Activated naive CD8-positive, alpha-beta T cell treated with anti-CD3 and anti-CD28 coated beads, Interleukin-2, amount 10 ng/mL, durations not matched to agents 7 days and 5 days (primary cell): ENCODE measurements around the gene PRCD. TPM values are rescaled to one million over a fixed set of nuclear protein-coding genes. Genes with fewer than 3 reads are reported as not detected.

Experiments used
- ATAC-seq: fragments of 150-1000 bp; cut with Tn5 transposase; one replicate; pipeline ENCODE4 v1.10.0; 2021; ENCODE audit warnings: low read depth, moderate library complexity
- POLR2A ChIA-PET: fragments of 350-600 bp; sonication (Branson Sonifier 250); formaldehyde crosslinking; loops from one replicate; lab custom pipeline; 2021; ENCODE audit warnings: antibody characterized with exemption; lab: Charles Lee
- DNase-seq: peaks from one replicate; pipeline ENCODE4 v3.0.0; 2021
- H3K27ac Mint-ChIP-seq: one replicate; pipeline ENCODE4 v1.8.0; 2022; ENCODE audit warnings: mild to moderate bottlenecking, mixed read lengths
- H3K27me3 Mint-ChIP-seq: one replicate; pipeline ENCODE4 v1.8.0; 2022; ENCODE audit warnings: mild to moderate bottlenecking, moderate library complexity, mixed read lengths
- H3K36me3 Mint-ChIP-seq: one replicate; pipeline ENCODE4 v1.8.0; 2021; ENCODE audit warnings: mild to moderate bottlenecking, mixed read lengths
- H3K4me1 Mint-ChIP-seq: one replicate; pipeline ENCODE4 v1.8.0; 2021; ENCODE audit warnings: mixed read lengths
- H3K4me3 Mint-ChIP-seq: one replicate; pipeline ENCODE4 v1.8.0; 2022; ENCODE audit warnings: mild to moderate bottlenecking, moderate library complexity, mixed read lengths
- H3K9me3 Mint-ChIP-seq: one replicate; pipeline ENCODE4 v1.8.0; 2021; ENCODE audit warnings: mixed read lengths
- total RNA-seq, 2 experiments: library from RNA; stranded (reverse); gene quantifications; one replicate each; pipeline ENCODE4 v1.2.3, GENCODE V29; 2021

Gene PRCD
- total RNA-seq, 2 experiments from 2014 or later = 0.78 to 1.1 TPM

- Mint-ChIP-seq H3K27me3 (peaks cover 72% of the 10 kb centered on the region), H3K4me1 (peaks cover 1% of the 10 kb centered on the region), H3K36me3 (no peaks in the 10 kb centered on the region), H3K4me3 (no peak overlapping the region), H3K27ac (no peak overlapping the region), H3K9me3 (no peaks in the 10 kb centered on the region)
- ATAC-seq (no peak), DNase-seq (no peak)
- POLR2A ChIA-PET = no interaction called here
These were observed 47.1 kb downstream of the PRCD start for GRCh38 chr17:76586741-76587487.

- Mint-ChIP-seq H3K36me3 (no peaks in the 10 kb centered on the region), H3K4me1 (peaks cover 1% of the 10 kb centered on the region), H3K4me3 (no peak overlapping the region), H3K9me3 (no peaks in the 10 kb centered on the region), H3K27ac (no peak overlapping the region), H3K27me3 (peaks cover 67% of the 10 kb centered on the region)
- DNase-seq = no peak
- no peak for ATAC-seq
- POLR2A ChIA-PET = interaction anchor here (0.5 kb wide), 1 partner anchor 164 kb away, joined by 3 read pairs; no protein-coding TSS in a partner anchor
These were observed 48.3 kb downstream of the PRCD start for GRCh38 chr17:76588182-76588581.

- no peak overlapping the region for H3K4me3 Mint-ChIP-seq
- POLR2A ChIA-PET = no interaction called here
- H3K27me3 Mint-ChIP-seq = peaks cover 34% of the 10 kb centered on the region
- no peak for DNase-seq
- H3K36me3 Mint-ChIP-seq = no peaks in the 10 kb centered on the region
- no peaks in the 10 kb centered on the region for H3K4me1 Mint-ChIP-seq
- no peak overlapping the region for H3K27ac Mint-ChIP-seq
- no peak for ATAC-seq
- no peaks in the 10 kb centered on the region for H3K9me3 Mint-ChIP-seq
These were observed 53.6 kb downstream of the PRCD start for GRCh38 chr17:76593384-76593826.

GRCh38 chr17:76593959-76594358 lies 54.1 kb downstream of the PRCD start:
- no peaks in the 10 kb centered on the region for H3K4me1 Mint-ChIP-seq
- DNase-seq = no peak
- no peak for ATAC-seq
- no peaks in the 10 kb centered on the region for H3K36me3 Mint-ChIP-seq
- H3K4me3 Mint-ChIP-seq = no peak overlapping the region
- no peak overlapping the region for H3K27ac Mint-ChIP-seq
- H3K27me3 Mint-ChIP-seq = peaks cover 33% of the 10 kb centered on the region
- H3K9me3 Mint-ChIP-seq = no peaks in the 10 kb centered on the region
- POLR2A ChIA-PET = no interaction called here

- no peaks in the 10 kb centered on the region for H3K4me1 Mint-ChIP-seq
- H3K4me3 Mint-ChIP-seq = no peak overlapping the region
- ATAC-seq (no peak), DNase-seq (no peak)
- no peaks in the 10 kb centered on the region for H3K36me3 Mint-ChIP-seq
- no peaks in the 10 kb centered on the region for H3K9me3 Mint-ChIP-seq
- H3K27me3 Mint-ChIP-seq = peaks cover 26% of the 10 kb centered on the region
- POLR2A ChIA-PET = no interaction called here
- H3K27ac Mint-ChIP-seq = no peak overlapping the region
These were observed 54.8 kb downstream of the PRCD start for GRCh38 chr17:76594690-76595089.

Other genes starting within 250 kb of the PRCD start
- 1 to 10 TPM; 3.7 to 4.7 TPM for gene QRICH2, start 231.8 kb upstream of the PRCD start, total RNA-seq
- gene PRPSAP1, start 186.1 kb upstream of the PRCD start, total RNA-seq = 10 to 100 TPM; 61.6 to 66.1 TPM
- gene SPHK1, start 155.4 kb upstream of the PRCD start, total RNA-seq = 1 to 10 TPM; 3.4 to 3.9 TPM
- 10 to 100 TPM; 31.3 to 31.4 TPM for gene UBE2O, start 86.9 kb upstream of the PRCD start, total RNA-seq
- not detected for gene AANAT, start 72.4 kb upstream of the PRCD start, total RNA-seq
- 10 to 100 TPM; 65.1 to 67.2 TPM for gene RHBDF2, start 38.6 kb upstream of the PRCD start, total RNA-seq
- under 1 TPM in 1 of 2 experiments, not detected in 1; 0.37 TPM for gene CYGB, start 2.3 kb upstream of the PRCD start, total RNA-seq
- 1 to 10 TPM; 3.4 to 3.9 TPM for gene ST6GALNAC2, start 45.8 kb downstream of the PRCD start, total RNA-seq
- not detected for gene ST6GALNAC1, start 103.7 kb downstream of the PRCD start, total RNA-seq
- 10 to 100 TPM; 34.4 to 37.2 TPM for gene MXRA7, start 170.9 kb downstream of the PRCD start, total RNA-seq
- 10 to 100 TPM; 55.0 to 58.9 TPM for gene JMJD6, start 186.6 kb downstream of the PRCD start, total RNA-seq
- 10 to 100 TPM; 51.1 to 54.1 TPM for gene METTL23, start 186.8 kb downstream of the PRCD start, total RNA-seq
- 100 to 1,000 TPM; 376 to 384 TPM for gene SRSF2, start 197.3 kb downstream of the PRCD start, total RNA-seq
- 10 to 100 TPM; 28.5 to 29.1 TPM for gene MFSD11, start 198.1 kb downstream of the PRCD start, total RNA-seq